Activated T-helper 1 cell treated with anti-CD3 and anti-CD28 coated beads, Interleukin-12 subunit alpha, Interleukin-12 subunit beta, Interleukin-2, Interleukin-4 antibody, amounts not matched to agents 30 ng/mL and 10 ng/mL and 1 ng/mL, durations not matched to agents 14 hours and 24 hours and 36 hours (primary cell): ENCODE data around the gene MCU. TPM values are rescaled to one million over a fixed set of nuclear protein-coding genes. Genes with fewer than 3 reads are reported as not detected.

Source experiments
- DNase-seq: peaks from one replicate; pipeline ENCODE4 v3.0.0; 2021; ENCODE audit warnings: low spot score
- H3K27ac Mint-ChIP-seq: one replicate; pipeline ENCODE4 v1.8.0; 2021; ENCODE audit warnings: mild to moderate bottlenecking, mixed read lengths
- H3K27me3 Mint-ChIP-seq: one replicate; pipeline ENCODE4 v1.8.0; 2022; ENCODE audit warnings: mild to moderate bottlenecking, moderate library complexity, mixed read lengths; ENCODE audit not compliant: insufficient read depth
- H3K36me3 Mint-ChIP-seq: one replicate; pipeline ENCODE4 v1.8.0; 2021; ENCODE audit warnings: low read depth, mixed read lengths
- H3K4me1 Mint-ChIP-seq: one replicate; pipeline ENCODE4 v1.8.0; 2021; ENCODE audit warnings: low read depth, mixed read lengths
- H3K4me3 Mint-ChIP-seq: one replicate; pipeline ENCODE4 v1.8.0; 2021; ENCODE audit warnings: mild to moderate bottlenecking, moderate library complexity, mixed read lengths
- H3K9me3 Mint-ChIP-seq: one replicate; pipeline ENCODE4 v1.8.0; 2021; ENCODE audit warnings: mixed read lengths
- intact Hi-C: fragments of 100-400 bp; cut with micrococcal nuclease; formaldehyde crosslinking; loops from one replicate; pipeline ENCODE4 v1.15.1; 2024
- total RNA-seq: library from RNA; stranded (reverse); gene quantifications from 2 replicates; pipeline ENCODE4 v1.2.3, GENCODE V29; 2022

Gene MCU
- total RNA-seq, 1 donor from 2014 or later = 17.5 TPM

DNA sequence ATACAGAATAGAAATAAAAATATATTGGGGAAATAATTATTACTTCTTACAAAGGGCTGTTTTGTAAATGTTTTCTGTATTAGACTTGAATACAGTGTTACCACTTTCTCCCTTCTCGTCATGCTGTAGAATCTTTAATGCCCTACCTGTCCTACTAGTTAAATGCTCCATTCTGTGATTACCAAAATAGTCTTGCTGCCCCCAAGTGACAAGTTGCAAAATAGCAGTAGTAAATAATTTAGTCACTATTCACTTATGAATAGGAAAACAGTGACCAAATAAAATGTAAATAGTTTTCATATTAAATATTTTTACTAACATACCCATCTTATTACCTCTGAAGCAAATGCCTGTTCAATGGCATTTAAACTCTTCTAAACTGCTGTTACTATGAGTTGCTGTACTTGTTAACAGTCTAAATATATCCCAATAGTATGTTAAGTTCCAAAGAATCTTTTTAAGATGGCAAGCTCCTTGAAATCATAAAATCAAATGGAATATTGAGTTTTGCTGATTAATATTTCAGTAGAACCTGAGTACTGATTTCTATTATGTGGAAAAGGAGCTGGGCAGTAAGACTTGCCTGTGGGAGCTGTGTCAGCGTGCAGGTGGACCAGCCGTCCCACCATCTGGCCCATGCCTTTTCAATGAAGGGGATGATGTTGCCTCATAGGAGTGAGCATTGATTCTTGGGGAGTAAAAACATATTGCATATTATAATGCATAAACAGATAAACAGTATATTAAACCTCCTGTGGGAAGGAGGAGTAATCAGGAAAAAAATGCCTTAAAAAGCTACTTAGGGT, 183.5 kb downstream of the MCU start:
- intact Hi-C loops = loop anchor here (1.0 kb wide), 1 partner anchor 511 kb away; no protein-coding TSS in a partner anchor
- Mint-ChIP-seq H3K4me3 (no peak overlapping the region), H3K4me1 (no peaks in the 10 kb centered on the region), H3K9me3 (no peaks in the 10 kb centered on the region), H3K27ac (no peak overlapping the region), H3K36me3 (peaks cover 5% of the 10 kb centered on the region), H3K27me3 (no peaks in the 10 kb centered on the region)
- no peak for DNase-seq

DNA sequence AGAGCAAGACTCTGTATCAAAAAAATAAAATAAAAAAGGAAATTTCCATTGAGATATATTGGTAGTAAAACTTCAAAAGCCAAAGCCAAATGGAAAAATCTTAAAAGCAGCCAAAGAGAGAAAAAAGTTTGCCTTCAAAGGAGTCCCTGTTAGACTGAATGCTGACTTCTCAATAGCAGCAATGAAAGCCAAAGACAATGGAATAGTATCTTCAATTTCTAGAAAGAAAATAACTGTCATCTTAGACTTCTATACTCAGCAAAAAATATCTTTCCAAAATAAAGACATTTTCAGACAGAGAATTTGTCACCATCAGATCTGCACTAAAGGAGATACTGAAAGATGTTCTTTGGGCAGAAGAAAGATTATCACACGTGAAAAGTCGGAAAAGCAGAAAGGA, 187.3 kb downstream of the MCU start:
- peaks cover 10% of the 10 kb centered on the region for H3K36me3 Mint-ChIP-seq
- H3K27me3 Mint-ChIP-seq = no peaks in the 10 kb centered on the region
- H3K4me1 Mint-ChIP-seq = no peaks in the 10 kb centered on the region
- DNase-seq = no peak
- no peaks in the 10 kb centered on the region for H3K9me3 Mint-ChIP-seq
- no peak overlapping the region for H3K4me3 Mint-ChIP-seq
- H3K27ac Mint-ChIP-seq = no peak overlapping the region
- intact Hi-C loops = loop anchor here (1.0 kb wide), 1 partner anchor 16 kb away; no protein-coding TSS in a partner anchor

DNA sequence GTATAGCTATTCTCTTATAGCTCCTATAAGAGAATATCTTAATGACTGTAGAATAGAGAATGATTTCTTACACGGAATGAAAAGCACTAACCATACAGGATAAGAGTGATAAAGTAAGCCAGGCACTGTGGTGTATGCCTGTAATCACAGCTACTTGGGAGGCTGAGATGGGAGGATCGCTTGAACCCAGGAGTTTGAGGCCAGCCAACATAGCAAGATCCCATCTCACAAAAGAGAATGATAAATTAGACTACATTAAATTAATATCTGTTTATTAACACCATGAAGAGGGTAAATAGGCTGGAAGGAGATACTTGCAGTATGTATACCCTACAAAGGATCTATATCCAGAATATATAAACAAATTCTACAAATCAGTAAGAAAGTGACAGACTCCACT, 189.3 kb downstream of the MCU start:
- Mint-ChIP-seq H3K4me1 (no peaks in the 10 kb centered on the region), H3K9me3 (no peaks in the 10 kb centered on the region), H3K4me3 (no peak overlapping the region), H3K27ac (no peak overlapping the region), H3K36me3 (peaks cover 14% of the 10 kb centered on the region), H3K27me3 (no peaks in the 10 kb centered on the region)
- no peak for DNase-seq
- intact Hi-C loops = no loop called here

DNA sequence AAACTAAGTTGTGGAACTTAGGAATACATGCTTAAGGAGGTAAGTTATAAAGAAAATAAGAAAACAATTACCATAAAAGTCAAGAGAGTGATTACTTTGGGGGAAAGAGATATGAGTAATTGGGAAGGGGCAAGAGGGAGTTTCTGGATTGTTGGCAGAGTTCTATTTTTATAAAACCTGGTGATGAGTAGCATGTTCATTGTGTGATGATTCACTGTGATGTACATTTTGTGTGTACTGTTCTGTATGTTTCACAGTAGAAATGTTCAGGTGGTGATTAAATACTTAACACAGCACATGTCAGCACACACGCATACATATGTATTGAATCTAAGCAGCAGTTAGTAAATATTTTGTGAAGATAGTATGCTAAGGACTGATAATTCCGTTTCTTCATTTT, 191.9 kb downstream of the MCU start:
- Mint-ChIP-seq H3K36me3 (peaks cover 16% of the 10 kb centered on the region), H3K27me3 (no peaks in the 10 kb centered on the region), H3K27ac (no peak overlapping the region), H3K4me3 (no peak overlapping the region), H3K4me1 (peaks cover 8% of the 10 kb centered on the region), H3K9me3 (no peaks in the 10 kb centered on the region)
- intact Hi-C loops = no loop called here
- no peak for DNase-seq

DNA sequence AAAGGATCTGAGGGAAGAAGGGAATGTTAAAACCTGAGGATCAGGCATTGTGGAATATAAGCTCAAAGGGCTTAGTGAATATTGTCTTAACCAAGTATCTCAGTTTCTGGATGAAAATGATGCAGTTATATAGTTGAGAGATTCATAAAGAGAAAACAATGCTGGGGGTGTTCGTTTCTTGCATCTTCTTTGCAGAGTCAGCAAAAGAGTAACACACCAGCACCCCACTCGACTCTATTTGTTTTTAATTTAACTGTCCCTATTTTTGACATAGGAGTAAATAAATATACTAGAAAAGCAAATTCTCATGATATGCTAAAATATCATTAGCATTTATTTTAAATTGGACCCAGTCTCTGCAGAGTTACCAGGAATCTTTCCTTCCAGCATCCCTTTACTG, 194.0 kb downstream of the MCU start:
- no peaks in the 10 kb centered on the region for H3K27me3 Mint-ChIP-seq
- peaks cover 14% of the 10 kb centered on the region for H3K36me3 Mint-ChIP-seq
- H3K27ac Mint-ChIP-seq = no peak overlapping the region
- H3K9me3 Mint-ChIP-seq = no peaks in the 10 kb centered on the region
- no peak for DNase-seq
- H3K4me1 Mint-ChIP-seq = peaks cover 8% of the 10 kb centered on the region
- H3K4me3 Mint-ChIP-seq = no peak overlapping the region
- intact Hi-C loops = no loop called here

DNA sequence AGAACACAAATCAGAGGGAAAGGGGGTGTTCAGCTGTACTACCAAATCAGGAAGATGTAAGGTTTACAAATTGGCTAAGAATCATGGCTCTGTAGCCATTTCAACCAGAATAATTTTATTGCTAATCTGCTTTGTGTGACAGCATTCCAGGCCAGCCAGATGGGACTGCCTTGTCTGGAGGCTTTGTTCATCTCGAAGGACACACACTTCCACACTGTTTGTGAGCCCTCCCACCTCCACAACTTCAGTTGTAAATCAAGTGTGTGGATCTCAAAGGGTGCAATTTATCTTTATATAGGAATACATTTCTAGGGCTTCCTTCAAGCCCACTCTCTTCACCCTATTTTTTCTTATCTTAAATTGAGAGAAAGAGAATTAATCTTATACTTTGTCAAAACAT, 194.7 kb downstream of the MCU start:
- Mint-ChIP-seq H3K36me3 (peaks cover 14% of the 10 kb centered on the region), H3K4me3 (no peak overlapping the region), H3K27ac (no peak overlapping the region), H3K27me3 (no peaks in the 10 kb centered on the region), H3K4me1 (peaks cover 8% of the 10 kb centered on the region), H3K9me3 (no peaks in the 10 kb centered on the region)
- DNase-seq = no peak
- intact Hi-C loops = no loop called here

DNA sequence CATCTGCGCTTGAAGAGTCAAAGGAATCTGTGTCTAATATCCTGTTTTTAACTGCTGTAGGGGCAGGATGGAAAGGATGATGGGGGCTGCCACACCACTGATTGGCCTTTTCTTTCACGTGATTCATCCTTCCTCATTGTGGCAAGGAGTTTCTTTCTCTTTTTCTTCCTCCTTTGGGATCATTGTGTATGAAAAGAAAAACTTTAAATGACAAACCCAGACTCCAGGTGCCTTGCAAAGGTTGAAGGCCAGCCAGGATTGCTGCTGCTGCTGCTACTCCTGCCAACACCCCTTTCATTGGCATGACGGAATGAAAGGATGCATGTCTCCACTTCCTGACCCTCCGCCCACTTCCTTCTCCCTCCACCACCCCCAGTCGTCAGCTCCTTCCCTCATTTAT, 195.1 kb downstream of the MCU start:
- peaks cover 8% of the 10 kb centered on the region for H3K4me1 Mint-ChIP-seq
- intact Hi-C loops = no loop called here
- H3K27me3 Mint-ChIP-seq = no peaks in the 10 kb centered on the region
- H3K36me3 Mint-ChIP-seq = peaks cover 14% of the 10 kb centered on the region
- H3K27ac Mint-ChIP-seq = no peak overlapping the region
- no peak for DNase-seq
- no peak overlapping the region for H3K4me3 Mint-ChIP-seq
- H3K9me3 Mint-ChIP-seq = no peaks in the 10 kb centered on the region

DNA sequence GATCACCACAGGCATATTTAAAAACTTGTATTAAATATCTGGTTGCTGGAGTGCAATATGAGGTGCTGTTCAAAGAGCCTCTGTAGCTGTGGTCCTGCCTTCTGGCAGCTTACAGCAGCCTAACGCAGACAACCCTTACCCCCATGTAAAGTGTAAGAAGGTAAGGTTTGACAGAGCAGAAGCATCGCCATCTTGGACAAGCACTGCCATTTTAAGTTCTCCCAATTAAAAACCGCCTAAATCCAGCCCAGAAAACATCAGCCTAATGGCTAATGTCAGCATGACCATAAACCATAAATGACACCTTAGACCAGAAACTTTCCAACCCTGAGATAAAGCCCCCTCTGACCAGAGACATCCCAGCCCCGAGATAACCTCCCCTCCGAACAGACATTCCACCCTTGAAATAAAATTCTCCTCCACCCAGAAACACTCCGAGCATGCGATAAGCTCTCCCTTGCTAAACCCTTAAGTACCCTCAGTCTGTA, 196.3 kb downstream of the MCU start:
- Mint-ChIP-seq H3K4me1 (peaks cover 8% of the 10 kb centered on the region), H3K27me3 (no peaks in the 10 kb centered on the region), H3K27ac (no peak overlapping the region), H3K4me3 (no peak overlapping the region), H3K36me3 (peaks cover 12% of the 10 kb centered on the region), H3K9me3 (no peaks in the 10 kb centered on the region)
- DNase-seq = no peak
- intact Hi-C loops = no loop called here

DNA sequence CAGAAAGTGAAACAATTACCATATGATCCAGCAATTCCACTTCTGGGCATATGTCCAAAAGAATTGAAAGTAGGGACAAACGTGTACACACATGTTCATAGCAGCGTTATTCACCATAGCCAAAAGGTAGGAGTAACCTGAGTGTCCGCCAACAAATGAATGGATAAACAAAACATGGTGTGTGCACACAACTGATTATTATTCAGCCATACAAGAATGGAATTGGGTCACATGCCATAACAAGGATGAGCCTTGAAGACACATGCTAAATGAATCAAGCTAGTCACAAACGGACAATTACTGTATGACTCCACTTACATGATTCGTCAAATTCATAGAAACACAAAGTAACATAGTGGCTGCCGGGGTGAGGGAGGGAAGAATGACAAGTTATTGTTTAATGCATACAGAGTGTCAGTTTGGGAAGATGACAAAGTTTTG, 197.5 kb downstream of the MCU start:
- no peaks in the 10 kb centered on the region for H3K9me3 Mint-ChIP-seq
- no peak overlapping the region for H3K4me3 Mint-ChIP-seq
- intact Hi-C loops = no loop called here

DNA sequence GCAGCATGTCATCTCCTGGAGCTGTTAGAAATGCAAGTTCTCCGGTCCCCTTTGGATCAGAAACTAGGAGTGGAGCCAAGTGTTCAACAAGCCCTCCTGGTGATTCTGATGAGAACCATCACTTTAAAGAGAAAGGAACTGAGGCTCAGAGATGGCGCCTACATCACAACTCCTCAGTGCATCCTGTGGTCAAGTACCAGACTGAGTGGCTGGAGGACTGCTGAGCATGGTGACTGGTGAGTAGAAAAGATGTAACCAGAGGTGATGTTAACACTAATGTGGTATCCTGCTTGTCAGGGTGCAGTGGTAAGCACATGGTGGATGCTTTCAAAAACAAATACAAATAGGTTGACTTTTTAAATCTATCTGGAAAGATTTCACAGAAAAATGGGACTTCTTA, 198.1 kb downstream of the MCU start:
- H3K4me1 Mint-ChIP-seq = peaks cover 8% of the 10 kb centered on the region
- H3K27ac Mint-ChIP-seq = no peak overlapping the region
- no peaks in the 10 kb centered on the region for H3K9me3 Mint-ChIP-seq
- intact Hi-C loops = no loop called here
- H3K36me3 Mint-ChIP-seq = peaks cover 4% of the 10 kb centered on the region
- no peak for DNase-seq
- no peak overlapping the region for H3K4me3 Mint-ChIP-seq
- H3K27me3 Mint-ChIP-seq = peaks cover 2% of the 10 kb centered on the region

More for the DNA sequence above, 197.5 kb downstream of the MCU start:
- Mint-ChIP-seq H3K36me3 (peaks cover 8% of the 10 kb centered on the region), H3K4me1 (peaks cover 8% of the 10 kb centered on the region), H3K27ac (no peak overlapping the region), H3K27me3 (peaks cover 2% of the 10 kb centered on the region)
- DNase-seq = no peak

DNA sequence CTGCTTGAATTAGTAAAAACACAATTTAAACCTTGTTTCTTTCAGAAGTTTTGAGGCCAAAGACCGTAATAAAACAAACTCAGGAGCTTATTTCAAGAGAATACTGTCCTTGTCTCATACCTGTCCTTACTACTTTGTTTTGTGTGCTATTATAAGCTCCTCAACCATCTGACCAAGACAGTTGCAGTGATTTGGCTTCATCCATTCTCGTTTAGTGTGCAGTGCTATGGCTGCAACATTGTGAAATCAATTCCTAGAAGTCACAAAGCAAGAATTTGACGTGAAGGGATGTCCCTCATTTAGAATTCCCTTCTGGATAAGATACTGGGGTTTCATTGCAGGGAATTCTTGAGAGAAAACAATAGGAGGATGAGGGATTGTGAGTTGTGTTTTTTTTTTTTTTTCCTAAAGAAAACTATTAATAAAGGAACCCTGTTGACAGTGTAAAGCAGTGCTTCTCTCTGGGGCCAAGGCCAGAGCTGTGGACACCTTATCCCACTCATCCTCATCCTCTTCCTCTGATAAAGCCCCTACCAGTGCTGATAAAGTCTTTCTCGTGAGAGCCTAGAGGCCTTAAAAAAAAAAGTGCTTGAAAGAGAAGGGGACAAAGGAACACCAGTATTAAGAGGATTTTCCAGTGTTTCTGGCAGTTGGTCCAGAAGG, 201.3 kb downstream of the MCU start, which contains the start of gene OIT3:
TSS of gene OIT3 (plus strand) at position 604 of the 663 bp plus-strand sequence. CDS start 60 bp downstream, outside the sequence.
- no peaks in the 10 kb centered on the region for H3K9me3 Mint-ChIP-seq
- peaks cover 5% of the 10 kb centered on the region for H3K27me3 Mint-ChIP-seq
- no peak within 1 kb of the TSS for H3K4me3 Mint-ChIP-seq
- H3K36me3 Mint-ChIP-seq = peaks cover 3% of the 10 kb centered on the region
- intact Hi-C loops = no loop called here
- H3K4me1 Mint-ChIP-seq = no peaks in the 10 kb centered on the region
- no peak for DNase-seq
- no peak within 1 kb of the TSS for H3K27ac Mint-ChIP-seq

DNA sequence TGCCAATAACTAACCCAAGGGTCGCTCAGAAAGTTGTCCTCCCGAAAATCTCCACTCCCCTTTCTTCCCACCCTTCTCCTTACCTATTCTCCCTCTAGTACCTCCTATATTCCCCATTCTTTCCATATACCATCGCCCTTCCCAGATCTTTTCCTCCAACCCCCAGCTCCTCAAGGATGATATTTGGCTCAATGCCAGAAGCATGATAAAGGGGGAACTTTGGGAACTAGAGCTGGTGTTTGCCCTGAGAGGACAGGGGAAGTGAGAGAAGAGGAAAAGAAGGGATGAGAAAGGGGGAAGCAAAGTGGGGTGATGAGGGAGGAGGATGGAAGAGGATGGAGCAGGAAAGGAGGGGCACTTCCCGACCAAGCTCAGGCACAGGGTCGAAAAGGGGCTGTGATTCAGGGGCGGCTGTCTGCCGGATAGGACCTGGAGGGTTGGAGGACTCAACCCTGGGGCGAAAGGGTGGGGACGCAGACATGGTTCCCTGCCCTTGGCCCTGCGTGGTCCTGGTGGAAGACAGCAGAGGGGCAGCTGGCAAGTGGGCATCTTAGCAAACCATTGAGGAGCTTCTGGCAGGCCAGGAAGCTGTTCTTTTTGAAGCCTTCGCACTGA, 203.4 kb downstream of the MCU start:
- DNase-seq = no peak
- intact Hi-C loops = no loop called here
- Mint-ChIP-seq H3K27ac (no peak overlapping the region), H3K9me3 (no peaks in the 10 kb centered on the region), H3K27me3 (peaks cover 5% of the 10 kb centered on the region), H3K4me3 (no peak overlapping the region), H3K36me3 (no peaks in the 10 kb centered on the region), H3K4me1 (no peaks in the 10 kb centered on the region)

DNA sequence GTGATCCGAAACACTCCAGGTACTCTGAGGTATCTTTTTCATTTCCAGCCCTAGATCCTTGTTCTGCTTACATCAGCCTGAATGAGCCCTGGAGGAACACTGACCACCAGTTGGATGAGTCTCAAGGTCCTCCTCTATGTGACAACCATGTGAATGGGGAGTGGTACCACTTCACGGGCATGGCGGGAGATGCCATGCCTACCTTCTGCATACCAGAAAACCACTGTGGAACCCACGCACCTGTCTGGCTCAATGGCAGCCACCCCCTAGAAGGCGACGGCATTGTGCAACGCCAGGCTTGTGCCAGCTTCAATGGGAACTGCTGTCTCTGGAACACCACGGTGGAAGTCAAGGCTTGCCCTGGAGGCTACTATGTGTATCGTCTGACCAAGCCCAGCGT, 206.7 kb downstream of the MCU start:
- Mint-ChIP-seq H3K4me1 (no peaks in the 10 kb centered on the region), H3K27me3 (peaks cover 6% of the 10 kb centered on the region), H3K9me3 (no peaks in the 10 kb centered on the region), H3K4me3 (no peak overlapping the region), H3K36me3 (no peaks in the 10 kb centered on the region), H3K27ac (no peak overlapping the region)
- intact Hi-C loops = no loop called here
- no peak for DNase-seq
